ENCODE measurements around the gene ZBTB40. TPM values are rescaled to one million over a fixed set of nuclear protein-coding genes. Genes with fewer than 3 reads are reported as not detected.

The ZBTB40 gene
- total and polyA plus RNA-seq, 2 of the 13 experiments (the other 11 are each of a cell fraction or from before 2014, with no cell fraction given) = 8.8 to 16.5 TPM

DNA sequence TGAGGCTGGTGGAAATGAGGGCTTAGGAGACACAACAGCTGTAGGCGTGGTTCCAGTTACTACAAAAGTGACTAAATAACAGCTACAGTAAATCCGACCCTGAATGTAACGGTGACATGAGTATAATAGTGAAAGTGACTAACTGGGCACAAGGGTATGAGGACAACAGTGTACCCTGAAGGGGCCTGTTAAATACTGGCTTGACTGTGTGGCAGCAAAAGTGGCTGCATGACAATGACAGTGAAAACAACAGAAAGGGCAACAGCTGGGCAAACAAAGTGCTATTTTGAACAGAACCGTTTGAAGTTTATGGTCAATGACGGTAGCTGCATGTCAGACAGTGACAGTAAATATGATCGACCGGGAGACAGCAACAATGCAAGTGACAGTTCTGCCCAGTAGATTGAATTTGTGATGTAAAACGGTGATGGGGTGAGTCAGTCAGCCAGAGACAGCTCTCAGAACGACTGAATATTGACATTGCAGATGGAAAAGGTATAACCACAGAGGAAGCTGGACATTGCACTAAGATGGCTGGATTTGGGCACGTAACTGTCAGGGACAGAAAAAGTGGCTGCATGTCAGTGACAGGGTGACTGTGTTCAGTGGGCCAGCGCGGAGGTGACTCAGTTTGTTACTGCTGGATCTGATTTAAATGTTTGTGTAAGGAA, 1.2 kb upstream of the ZBTB40 start (continued):
- TF ChIP-seq ZNF280D (CRISPR knock-in tag; IDR thresholded peaks at IDR 0.05) (no peak), ZNF580 (CRISPR knock-in tag; IDR thresholded peaks at IDR 0.05; ENCODE audit: borderline replicate concordance, low read depth) (no peak), NFIB (CRISPR knock-in tag; IDR thresholded peaks at IDR 0.05; ENCODE audit: borderline replicate concordance) (no peak), ZSCAN29 (CRISPR knock-in tag; conservative IDR thresholded peaks at IDR 0.05) (0 out of 2 replicates have a peak, but pooled peaks have one; percentile 41), MED1 (CRISPR knock-in tag; IDR thresholded peaks at IDR 0.05) (0 out of 2 replicates have a peak, but pooled peaks have one; percentile 39), ZNF572 (CRISPR knock-in tag; IDR thresholded peaks at IDR 0.05) (no peak), DNMT3B (CRISPR knock-in tag; conservative IDR thresholded peaks at IDR 0.05) (no peak), IRF2 (CRISPR knock-in tag; IDR thresholded peaks at IDR 0.05) (peak; percentile 18; the same call in 1 of the 2 replicates), SAP130 (CRISPR knock-in tag; IDR thresholded peaks at IDR 0.05; ENCODE audit: low read depth) (peak; percentile 96), KDM5A (IDR thresholded peaks at IDR 0.05; ENCODE audit: borderline replicate concordance, low read length) (no peak), ATF7 (IDR thresholded peaks at IDR 0.05) (0 out of 2 replicates have a peak, but pooled peaks have one; percentile 22), ATF7 (CRISPR knock-in tag; IDR thresholded peaks at IDR 0.05) (no peak), ADNP (CRISPR knock-in tag; IDR thresholded peaks at IDR 0.05) (no peak), NFYB (CRISPR knock-in tag; IDR thresholded peaks at IDR 0.05) (no peak), NFE2L2 (IDR thresholded peaks at IDR 0.05; ENCODE audit: low read length) (no peak), ZNF496 (CRISPR knock-in tag; IDR thresholded peaks at IDR 0.05; ENCODE audit: insufficient replicate concordance) (no peak), ZHX1 (CRISPR knock-in tag; IDR thresholded peaks at IDR 0.05; ENCODE audit: low read depth) (no peak; the same call in 1 of the 2 replicates)
- TF ChIP-seq, protein P1, sequence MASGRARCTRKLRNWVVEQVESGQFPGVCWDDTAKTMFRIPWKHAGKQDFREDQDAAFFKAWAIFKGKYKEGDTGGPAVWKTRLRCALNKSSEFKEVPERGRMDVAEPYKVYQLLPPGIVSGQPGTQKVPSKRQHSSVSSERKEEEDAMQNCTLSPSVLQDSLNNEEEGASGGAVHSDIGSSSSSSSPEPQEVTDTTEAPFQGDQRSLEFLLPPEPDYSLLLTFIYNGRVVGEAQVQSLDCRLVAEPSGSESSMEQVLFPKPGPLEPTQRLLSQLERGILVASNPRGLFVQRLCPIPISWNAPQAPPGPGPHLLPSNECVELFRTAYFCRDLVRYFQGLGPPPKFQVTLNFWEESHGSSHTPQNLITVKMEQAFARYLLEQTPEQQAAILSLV (CRISPR knock-in tag; IDR thresholded peaks at IDR 0.05; ENCODE audit: borderline replicate concordance) = peak; percentile 33; the same call in 1 of the 2 replicates
- TF ChIP-seq, protein P2, sequence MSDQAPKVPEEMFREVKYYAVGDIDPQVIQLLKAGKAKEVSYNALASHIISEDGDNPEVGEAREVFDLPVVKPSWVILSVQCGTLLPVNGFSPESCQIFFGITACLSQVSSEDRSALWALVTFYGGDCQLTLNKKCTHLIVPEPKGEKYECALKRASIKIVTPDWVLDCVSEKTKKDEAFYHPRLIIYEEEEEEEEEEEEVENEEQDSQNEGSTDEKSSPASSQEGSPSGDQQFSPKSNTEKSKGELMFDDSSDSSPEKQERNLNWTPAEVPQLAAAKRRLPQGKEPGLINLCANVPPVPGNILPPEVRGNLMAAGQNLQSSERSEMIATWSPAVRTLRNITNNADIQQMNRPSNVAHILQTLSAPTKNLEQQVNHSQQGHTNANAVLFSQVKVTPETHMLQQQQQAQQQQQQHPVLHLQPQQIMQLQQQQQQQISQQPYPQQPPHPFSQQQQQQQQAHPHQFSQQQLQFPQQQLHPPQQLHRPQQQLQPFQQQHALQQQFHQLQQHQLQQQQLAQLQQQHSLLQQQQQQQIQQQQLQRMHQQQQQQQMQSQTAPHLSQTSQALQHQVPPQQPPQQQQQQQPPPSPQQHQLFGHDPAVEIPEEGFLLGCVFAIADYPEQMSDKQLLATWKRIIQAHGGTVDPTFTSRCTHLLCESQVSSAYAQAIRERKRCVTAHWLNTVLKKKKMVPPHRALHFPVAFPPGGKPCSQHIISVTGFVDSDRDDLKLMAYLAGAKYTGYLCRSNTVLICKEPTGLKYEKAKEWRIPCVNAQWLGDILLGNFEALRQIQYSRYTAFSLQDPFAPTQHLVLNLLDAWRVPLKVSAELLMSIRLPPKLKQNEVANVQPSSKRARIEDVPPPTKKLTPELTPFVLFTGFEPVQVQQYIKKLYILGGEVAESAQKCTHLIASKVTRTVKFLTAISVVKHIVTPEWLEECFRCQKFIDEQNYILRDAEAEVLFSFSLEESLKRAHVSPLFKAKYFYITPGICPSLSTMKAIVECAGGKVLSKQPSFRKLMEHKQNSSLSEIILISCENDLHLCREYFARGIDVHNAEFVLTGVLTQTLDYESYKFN (CRISPR knock-in tag; conservative IDR thresholded peaks at IDR 0.05) = peak; percentile 73; the same call in 1 of the 2 replicates

Data from HepG2 (cell line).